ENCODE results near the gene PDE7B.

GRCh38 chr6:135831016-135831415 lies 20.5 kb upstream of the PDE7B start:
- TF ChIP-seq GATA2 (IDR thresholded peaks at IDR 0.05; ENCODE audit: low read depth, low read length) (no peak), GATA3 (IDR thresholded peaks at IDR 0.05; ENCODE audit: low read depth, low read length) (no peak)
